ENCODE data around the gene AUTS2.

The AUTS2 gene

GRCh38 chr7:69568266-69568665 lies 30.0 kb upstream of the AUTS2 start:
- DNase-seq (ENCODE audit: low read depth), result no peak
- no peak for TF ChIP-seq CTCF (IDR thresholded peaks at IDR 0.05; ENCODE audit: control insufficient read depth, extremely low read depth, insufficient read depth)
- H3K4me3 ChIP-seq (ENCODE audit: low read depth, low read length), result no peak overlapping the region

GRCh38 chr7:69575651-69576050 lies 22.6 kb upstream of the AUTS2 start:
- no peak overlapping the region for H3K4me3 ChIP-seq (ENCODE audit: low read depth, low read length)
- no peak for DNase-seq (ENCODE audit: low read depth)
- TF ChIP-seq CTCF (IDR thresholded peaks at IDR 0.05; ENCODE audit: control insufficient read depth, extremely low read depth, insufficient read depth), result no peak

- H3K4me3 ChIP-seq (ENCODE audit: low read depth, low read length), result no peak overlapping the region
- no peak for DNase-seq (ENCODE audit: low read depth)
- TF ChIP-seq CTCF (IDR thresholded peaks at IDR 0.05; ENCODE audit: control insufficient read depth, extremely low read depth, insufficient read depth), result no peak
Observed at GRCh38 chr7:69577221-69577620, 21.1 kb upstream of the AUTS2 start.

- H3K4me3 ChIP-seq (ENCODE audit: low read depth, low read length), result no peak overlapping the region
- DNase-seq (ENCODE audit: low read depth), result no peak
- no peak for TF ChIP-seq CTCF (IDR thresholded peaks at IDR 0.05; ENCODE audit: control insufficient read depth, extremely low read depth, insufficient read depth)
Observed at GRCh38 chr7:69585169-69585568, 13.1 kb upstream of the AUTS2 start.

GRCh38 chr7:69586321-69586720 lies 12.0 kb upstream of the AUTS2 start:
- no peak overlapping the region for H3K4me3 ChIP-seq (ENCODE audit: low read depth, low read length)
- DNase-seq (ENCODE audit: low read depth), result no peak
- no peak for TF ChIP-seq CTCF (IDR thresholded peaks at IDR 0.05; ENCODE audit: control insufficient read depth, extremely low read depth, insufficient read depth)

DNA sequence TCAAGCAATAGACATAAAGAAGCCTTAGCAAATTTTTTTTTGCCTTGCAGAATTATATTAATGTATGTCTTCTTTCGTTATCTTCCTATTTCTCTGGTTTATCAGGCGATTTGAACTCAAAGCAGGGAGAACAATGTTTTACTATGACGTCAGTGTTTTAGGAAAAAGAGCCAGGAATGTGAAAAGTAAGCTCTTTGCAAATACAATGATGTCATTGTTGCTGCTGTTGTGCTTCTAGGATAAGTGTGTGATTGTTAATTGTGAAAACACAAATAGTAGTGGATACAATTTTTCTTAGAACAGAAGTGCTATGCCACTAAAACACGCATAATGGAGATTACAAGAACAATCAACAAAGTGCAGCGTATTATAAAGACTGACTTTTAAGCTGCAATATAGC lies 9.5 kb upstream of the AUTS2 start:
- TF ChIP-seq CTCF (IDR thresholded peaks at IDR 0.05; ENCODE audit: control insufficient read depth, extremely low read depth, insufficient read depth), result no peak
- DNase-seq (ENCODE audit: low read depth), result no peak
- H3K4me3 ChIP-seq (ENCODE audit: low read depth, low read length), result no peak overlapping the region

DNA sequence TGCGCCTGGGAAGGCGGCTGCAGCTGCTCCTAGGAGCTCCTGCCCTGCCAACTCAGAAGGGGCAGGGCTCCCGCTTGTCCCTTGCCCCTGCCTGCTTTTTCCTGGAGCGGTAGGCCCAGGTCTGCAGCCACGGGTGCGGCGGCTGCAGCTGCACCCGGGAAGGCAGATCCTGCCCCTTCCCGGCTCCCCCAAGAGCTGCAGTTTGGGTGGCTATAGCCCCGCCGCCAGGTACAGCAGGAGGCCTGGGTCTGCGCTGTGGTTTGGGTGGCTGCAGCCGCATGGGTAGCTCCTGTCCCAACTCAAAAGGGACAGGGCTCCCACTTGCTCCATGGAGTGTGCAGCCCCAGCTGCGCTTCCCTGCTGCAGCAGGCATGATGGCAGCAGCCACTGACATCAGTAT lies 6.5 kb upstream of the AUTS2 start:
- DNase-seq (ENCODE audit: low read depth), result no peak
- no peak for TF ChIP-seq CTCF (IDR thresholded peaks at IDR 0.05; ENCODE audit: control insufficient read depth, extremely low read depth, insufficient read depth)
- H3K4me3 ChIP-seq (ENCODE audit: low read depth, low read length), result no peak overlapping the region

Data from LNCaP clone FGC (cell line).